Measurements from ENCODE around the gene SORBS2.

GRCh38 chr4:185566425-185566824, 245.6 kb downstream of the SORBS2 start:
- TF ChIP-seq CTCF (IDR thresholded peaks at IDR 0.05) = no peak
- TF ChIP-seq POLR2A (IDR thresholded peaks at IDR 0.05) = no peak

Measured in testis (tissue), 2 donors.